Measurements from ENCODE around the gene NAV2.

DNA sequence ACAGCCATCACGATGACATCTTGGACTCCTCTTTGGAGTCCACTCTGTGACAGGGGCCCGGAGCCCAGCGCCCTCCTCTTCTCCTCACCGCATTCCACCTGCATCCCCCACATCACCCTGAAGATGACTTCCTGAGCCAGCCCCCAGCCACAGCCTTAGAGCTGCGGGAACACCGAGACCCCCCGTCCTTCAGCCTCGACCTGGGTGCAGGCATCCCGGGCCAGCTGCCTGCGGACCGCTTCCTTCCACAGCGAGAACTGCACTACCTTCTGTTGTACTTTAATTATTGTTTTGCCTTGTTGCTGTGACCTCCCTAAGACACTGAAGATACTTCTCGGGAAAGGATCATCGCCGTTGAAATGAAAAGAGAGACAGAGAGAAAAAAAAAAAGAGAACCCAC lies 405.6 kb downstream of the NAV2 start:
- TF ChIP-seq REST (IDR thresholded peaks at IDR 0.05; ENCODE audit: insufficient read depth in 1 of 2, low read depth in 2 of 2, low read length in 1 of 2) (no peak), POLR2AphosphoS5 (IDR thresholded peaks at IDR 0.05; ENCODE audit: low read depth, low read length) (no peak), TCF7L2 (IDR thresholded peaks at IDR 0.05; ENCODE audit: low read depth, low read length) (no peak)
- TF ChIP-seq, protein P1, sequence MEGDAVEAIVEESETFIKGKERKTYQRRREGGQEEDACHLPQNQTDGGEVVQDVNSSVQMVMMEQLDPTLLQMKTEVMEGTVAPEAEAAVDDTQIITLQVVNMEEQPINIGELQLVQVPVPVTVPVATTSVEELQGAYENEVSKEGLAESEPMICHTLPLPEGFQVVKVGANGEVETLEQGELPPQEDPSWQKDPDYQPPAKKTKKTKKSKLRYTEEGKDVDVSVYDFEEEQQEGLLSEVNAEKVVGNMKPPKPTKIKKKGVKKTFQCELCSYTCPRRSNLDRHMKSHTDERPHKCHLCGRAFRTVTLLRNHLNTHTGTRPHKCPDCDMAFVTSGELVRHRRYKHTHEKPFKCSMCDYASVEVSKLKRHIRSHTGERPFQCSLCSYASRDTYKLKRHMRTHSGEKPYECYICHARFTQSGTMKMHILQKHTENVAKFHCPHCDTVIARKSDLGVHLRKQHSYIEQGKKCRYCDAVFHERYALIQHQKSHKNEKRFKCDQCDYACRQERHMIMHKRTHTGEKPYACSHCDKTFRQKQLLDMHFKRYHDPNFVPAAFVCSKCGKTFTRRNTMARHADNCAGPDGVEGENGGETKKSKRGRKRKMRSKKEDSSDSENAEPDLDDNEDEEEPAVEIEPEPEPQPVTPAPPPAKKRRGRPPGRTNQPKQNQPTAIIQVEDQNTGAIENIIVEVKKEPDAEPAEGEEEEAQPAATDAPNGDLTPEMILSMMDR (IDR thresholded peaks at IDR 0.05) = no peak
